Trophoblast cell (in vitro differentiated cells and primary cell): ENCODE data around the gene CCDC57.

Experiments used
- DNase-seq, 2 donors: peaks; one replicate each; pipeline ENCODE4 v3.0.0-alpha.2; 2016
- H2AFZ ChIP-seq: 2 replicates; pipeline ENCODE4 v1.6.1; 2013; ENCODE audit warnings: low read length, moderate library complexity, mild to moderate bottlenecking; ENCODE audit not compliant: insufficient read depth, poor library complexity
- H2AK5ac ChIP-seq: 2 replicates; pipeline ENCODE4 v1.6.1; 2013; ENCODE audit warnings: mild to moderate bottlenecking, low read length
- H2BK120ac ChIP-seq: 2 replicates; pipeline ENCODE4 v1.6.1; 2013; ENCODE audit warnings: low read length, mild to moderate bottlenecking, moderate library complexity; ENCODE audit not compliant: insufficient read depth, poor library complexity
- H2BK12ac ChIP-seq: 2 replicates; pipeline ENCODE4 v1.6.1; 2013; ENCODE audit warnings: mild to moderate bottlenecking, low read length, moderate library complexity
- H2BK5ac ChIP-seq: 2 replicates; pipeline ENCODE4 v1.6.1; 2013; ENCODE audit warnings: low read length, low read depth, moderate library complexity, mild to moderate bottlenecking; ENCODE audit not compliant: poor library complexity
- H3K14ac ChIP-seq: 2 replicates; pipeline ENCODE4 v1.6.1; 2013; ENCODE audit warnings: mild to moderate bottlenecking, low read length
- H3K18ac ChIP-seq: 2 replicates; pipeline ENCODE4 v1.6.1; 2013; ENCODE audit warnings: mild to moderate bottlenecking, low read length
- H3K23ac ChIP-seq: 2 replicates; pipeline ENCODE4 v1.6.1; 2013; ENCODE audit warnings: low read length
- H3K27ac ChIP-seq: 2 replicates; pipeline ENCODE4 v1.5.1; 2013; ENCODE audit warnings: low read depth, mild to moderate bottlenecking, inconsistent platforms, low read length, moderate library complexity
- H3K27me3 ChIP-seq: 2 replicates; pipeline ENCODE4 v1.6.1; 2013; ENCODE audit warnings: inconsistent platforms, mild to moderate bottlenecking, low read length, moderate library complexity; ENCODE audit not compliant: insufficient read depth
- H3K36me3 ChIP-seq, 2 experiments: 1 replicate in 1 of 2; 2 replicates in 1 of 2; pipeline ENCODE4 v1.6.1; 2013; ENCODE audit warnings: low read length in 2 of 2, mild to moderate bottlenecking in 2 of 2, moderate library complexity in 1 of 2; ENCODE audit not compliant: insufficient read depth in 2 of 2, control insufficient read depth in 1 of 2
- H3K4ac ChIP-seq: 2 replicates; pipeline ENCODE4 v1.6.1; 2013; ENCODE audit warnings: low read depth, mild to moderate bottlenecking, low read length, moderate library complexity
- H3K4me1 ChIP-seq, 2 experiments: 1 replicate in 1 of 2; 2 replicates in 1 of 2; pipeline ENCODE4 v1.6.1; 2013; ENCODE audit warnings: low read length in 2 of 2, mild to moderate bottlenecking in 2 of 2, moderate library complexity in 1 of 2; ENCODE audit not compliant: insufficient read depth in 2 of 2, control insufficient read depth in 1 of 2
- H3K4me2 ChIP-seq: 2 replicates; pipeline ENCODE4 v1.6.1; 2013; ENCODE audit warnings: inconsistent platforms, mild to moderate bottlenecking, low read length, moderate library complexity
- H3K4me3 ChIP-seq: 2 replicates; pipeline ENCODE4 v1.5.1; 2013; ENCODE audit warnings: mild to moderate bottlenecking, low read depth, low read length, inconsistent platforms
- H3K79me1 ChIP-seq: one replicate; pipeline ENCODE4 v1.6.1; 2013; ENCODE audit warnings: low read length
- H3K79me2 ChIP-seq: 2 replicates; pipeline ENCODE4 v1.6.1; 2013; ENCODE audit warnings: low read length, mild to moderate bottlenecking; ENCODE audit not compliant: control insufficient read depth, insufficient read depth, poor library complexity
- H3K9ac ChIP-seq: 2 replicates; pipeline ENCODE4 v1.6.1; 2013; ENCODE audit warnings: mild to moderate bottlenecking, low read length
- H3K9me3 ChIP-seq: 2 replicates; pipeline ENCODE4 v1.6.1; 2013; ENCODE audit warnings: low read depth, mild to moderate bottlenecking, control low read depth, inconsistent platforms, low read length; ENCODE audit not compliant: insufficient read depth
- H4K12ac ChIP-seq: 2 replicates; pipeline ENCODE4 v1.6.1; 2013; ENCODE audit warnings: low read depth, mild to moderate bottlenecking, low read length, moderate library complexity
- H4K8ac ChIP-seq: 2 replicates; pipeline ENCODE4 v1.6.1; 2013; ENCODE audit warnings: low read depth, mild to moderate bottlenecking, low read length, moderate library complexity
- H4K91ac ChIP-seq: one replicate; pipeline ENCODE4 v1.6.1; 2013; ENCODE audit warnings: low read depth, mild to moderate bottlenecking, low read length, moderate library complexity
- WGBS: extraction: QIAGEN DNeasy Blood & Tissue Kit; methylation state at CpG from one replicate; pipeline ENCODE4 v1.1.7; 2013; ENCODE audit warnings: missing lambda C conversion rate; ENCODE audit not compliant: insufficient read length, insufficient coverage; ENCODE audit errors: extremely low coverage; 5-methylcytosine and 5-hydroxymethylcytosine counted together

CCDC57 gene

DNA sequence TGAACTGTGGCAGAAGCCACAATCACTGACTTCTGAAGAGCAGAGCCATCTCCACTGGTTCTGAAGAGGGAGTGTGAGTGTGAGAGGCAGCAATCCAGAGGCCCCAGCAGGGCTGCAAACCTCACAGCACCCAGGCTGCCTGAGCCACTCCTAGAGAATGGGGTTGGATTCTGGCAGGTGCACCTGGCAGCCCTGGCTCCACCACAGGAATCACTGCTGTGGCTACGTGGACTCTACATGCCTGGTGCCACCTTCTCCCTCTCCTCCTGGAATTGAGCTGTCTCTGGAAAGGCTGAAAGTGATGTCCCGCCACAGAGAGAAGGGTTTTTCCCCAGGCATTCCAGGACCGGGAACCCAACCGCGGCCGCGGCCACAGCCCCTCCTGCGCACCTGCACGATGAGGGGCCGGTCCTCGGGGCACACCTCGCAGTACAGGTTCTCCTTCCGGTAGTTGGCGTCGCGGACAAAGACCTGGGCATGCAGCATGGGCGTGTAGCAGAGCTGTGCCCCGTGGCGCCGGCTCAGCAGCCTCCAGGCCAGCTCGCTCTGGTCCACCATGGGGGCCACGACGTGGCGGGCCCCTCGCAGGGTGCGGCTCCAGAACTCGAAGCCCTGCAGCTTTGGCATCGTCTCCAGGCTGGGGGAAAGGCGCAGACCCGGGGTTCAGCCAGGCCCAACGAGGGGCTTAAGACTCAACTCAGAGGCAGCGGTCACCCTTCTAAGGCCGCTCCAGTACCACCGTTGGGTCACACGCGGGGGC is 148.0 kb downstream of the CCDC57 start:
- Histone ChIP-seq H3K9me3 (no peaks in the 10 kb centered on the region), H3K4me1 (peaks cover 11 to 12% of the 10 kb centered on the region in 2 experiments), H3K18ac (peak overlapping the region; percentile 4), H2AK5ac (peak overlapping the region; percentile 0), H2BK120ac (no peak overlapping the region), H4K8ac (peak overlapping the region; percentile 77), H3K4me3 (peak overlapping the region; percentile 84), H4K91ac (peak overlapping the region; percentile 75), H4K12ac (peak overlapping the region; percentile 78), H2BK12ac (no peak overlapping the region), H3K9ac (peak overlapping the region; percentile 87), H2AFZ (peak overlapping the region; percentile 10), H2BK5ac (no peak overlapping the region), H3K4ac (peak overlapping the region; percentile 91), H3K27me3 (no peaks in the 10 kb centered on the region), H3K27ac (no peak overlapping the region), H3K79me1 (peaks cover 9% of the 10 kb centered on the region), H3K4me2 (peak overlapping the region; percentile 97), H3K14ac (no peak overlapping the region), H3K36me3 (peaks cover 41 to 43% of the 10 kb centered on the region in 2 experiments), H3K23ac (no peak overlapping the region), H3K79me2 (peaks cover 10% of the 10 kb centered on the region)
- WGBS = no CpG with 5 or more reads among the region's 36 CpGs
- no peak for DNase-seq

DNA sequence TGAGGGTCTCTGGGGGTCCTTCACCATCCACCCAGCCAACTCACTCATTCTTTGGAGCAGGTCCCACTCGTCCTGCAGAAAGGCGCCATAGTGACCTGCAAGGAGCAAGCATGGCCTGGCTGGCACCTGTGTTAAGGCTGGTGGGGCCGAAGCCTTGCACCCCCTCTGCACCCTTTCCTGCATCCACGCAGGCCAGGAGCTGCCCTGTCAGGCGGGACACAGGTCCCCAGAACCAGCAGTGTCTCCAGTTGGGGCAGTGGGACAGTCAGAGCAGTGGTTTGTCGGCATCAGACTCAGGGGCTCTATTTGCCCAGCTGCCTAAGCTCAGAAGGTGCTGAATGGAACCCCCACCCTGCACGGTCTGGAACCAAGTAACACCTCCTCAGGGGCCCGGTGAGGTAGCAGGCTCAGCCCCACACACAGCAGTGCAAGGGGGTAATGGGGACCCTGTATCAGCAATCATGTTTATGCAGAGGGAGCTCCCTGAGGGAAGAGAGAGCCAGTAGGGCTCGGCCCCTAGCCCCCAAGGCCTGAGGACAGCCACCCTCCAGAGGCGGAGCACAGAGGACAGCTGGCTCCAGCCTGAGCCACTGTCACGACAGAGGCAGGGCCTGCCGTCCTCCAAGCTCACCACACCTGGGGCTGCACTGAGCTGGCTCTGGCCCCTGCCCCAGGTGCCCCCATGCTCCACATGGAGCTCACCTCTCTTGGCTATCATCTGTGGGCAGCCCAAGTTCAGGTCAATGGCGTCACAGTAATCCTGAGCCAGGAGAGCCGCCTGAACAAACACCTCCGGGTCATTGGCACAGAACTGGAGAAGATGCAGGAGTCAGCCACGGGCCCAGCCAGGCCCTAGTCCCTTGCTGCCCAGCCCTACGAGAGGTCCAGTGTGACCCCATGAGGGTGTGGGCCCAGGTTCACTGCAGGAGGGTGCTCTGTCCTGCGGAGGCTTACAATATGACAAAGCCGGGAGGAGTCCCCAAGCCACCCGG is 148.9 kb downstream of the CCDC57 start:
- no peak overlapping the region for H3K4me3 ChIP-seq
- H3K14ac ChIP-seq = no peak overlapping the region
- peaks cover 11 to 12% of the 10 kb centered on the region in 2 experiments for H3K4me1 ChIP-seq
- no peak overlapping the region for H2BK12ac ChIP-seq
- peaks cover 9% of the 10 kb centered on the region for H3K79me1 ChIP-seq
- no peak overlapping the region for H3K4ac ChIP-seq
- no peak overlapping the region for H3K23ac ChIP-seq
- H3K18ac ChIP-seq = no peak overlapping the region
- no peak overlapping the region for H2BK5ac ChIP-seq
- peaks cover 47 to 51% of the 10 kb centered on the region in 2 experiments for H3K36me3 ChIP-seq
- no peak overlapping the region for H2BK120ac ChIP-seq
- no peak overlapping the region for H4K12ac ChIP-seq
- DNase-seq = no peak
- no peaks in the 10 kb centered on the region for H3K27me3 ChIP-seq
- H3K79me2 ChIP-seq = peaks cover 10% of the 10 kb centered on the region
- no peak overlapping the region for H4K8ac ChIP-seq
- H3K9me3 ChIP-seq = no peaks in the 10 kb centered on the region
- H3K27ac ChIP-seq = no peak overlapping the region
- H2AFZ ChIP-seq = no peak overlapping the region
- H4K91ac ChIP-seq = no peak overlapping the region
- H2AK5ac ChIP-seq = no peak overlapping the region
- H3K9ac ChIP-seq = no peak overlapping the region
- H3K4me2 ChIP-seq = no peak overlapping the region
- no CpG with 5 or more reads among the region's 20 CpGs for WGBS

DNA sequence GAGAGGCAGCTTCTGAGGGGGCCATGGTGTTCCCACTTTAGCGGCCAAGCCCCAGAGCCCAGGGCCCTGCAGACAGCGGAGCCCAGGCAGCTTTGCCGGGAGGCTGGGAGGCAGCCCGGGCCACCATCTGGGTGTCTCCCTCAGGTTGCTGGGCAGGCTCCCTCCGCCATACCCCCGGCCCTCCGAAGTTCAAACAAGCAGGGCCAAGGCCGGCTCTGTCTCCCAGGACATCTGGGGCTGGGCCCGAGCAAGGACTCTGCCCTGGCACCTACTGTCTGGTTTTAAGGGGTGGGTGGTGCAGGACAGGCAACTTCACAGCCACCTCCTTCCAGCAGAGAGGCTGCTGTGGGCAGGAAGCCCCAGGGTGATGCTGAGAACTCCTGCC is 149.7 kb downstream of the CCDC57 start:
- no peak overlapping the region for H4K8ac ChIP-seq
- no CpG with 5 or more reads among the region's 9 CpGs for WGBS
- H2BK5ac ChIP-seq = no peak overlapping the region
- no peak overlapping the region for H2BK120ac ChIP-seq
- peaks cover 55 to 58% of the 10 kb centered on the region in 2 experiments for H3K36me3 ChIP-seq
- no peak overlapping the region for H3K4me3 ChIP-seq
- no peak overlapping the region for H2AFZ ChIP-seq
- no peaks in the 10 kb centered on the region for H3K9me3 ChIP-seq
- no peak overlapping the region for H3K4ac ChIP-seq
- H3K27me3 ChIP-seq = no peaks in the 10 kb centered on the region
- H3K27ac ChIP-seq = no peak overlapping the region
- no peak overlapping the region for H3K23ac ChIP-seq
- H3K18ac ChIP-seq = no peak overlapping the region
- peaks cover 10% of the 10 kb centered on the region for H3K79me2 ChIP-seq
- H3K4me2 ChIP-seq = no peak overlapping the region
- no peak overlapping the region for H4K12ac ChIP-seq
- H2AK5ac ChIP-seq = no peak overlapping the region
- no peak overlapping the region for H2BK12ac ChIP-seq
- peaks cover 9% of the 10 kb centered on the region for H3K79me1 ChIP-seq
- peaks cover 11 to 12% of the 10 kb centered on the region in 2 experiments for H3K4me1 ChIP-seq
- H3K9ac ChIP-seq = no peak overlapping the region
- DNase-seq = no peak
- H3K14ac ChIP-seq = no peak overlapping the region
- no peak overlapping the region for H4K91ac ChIP-seq

DNA sequence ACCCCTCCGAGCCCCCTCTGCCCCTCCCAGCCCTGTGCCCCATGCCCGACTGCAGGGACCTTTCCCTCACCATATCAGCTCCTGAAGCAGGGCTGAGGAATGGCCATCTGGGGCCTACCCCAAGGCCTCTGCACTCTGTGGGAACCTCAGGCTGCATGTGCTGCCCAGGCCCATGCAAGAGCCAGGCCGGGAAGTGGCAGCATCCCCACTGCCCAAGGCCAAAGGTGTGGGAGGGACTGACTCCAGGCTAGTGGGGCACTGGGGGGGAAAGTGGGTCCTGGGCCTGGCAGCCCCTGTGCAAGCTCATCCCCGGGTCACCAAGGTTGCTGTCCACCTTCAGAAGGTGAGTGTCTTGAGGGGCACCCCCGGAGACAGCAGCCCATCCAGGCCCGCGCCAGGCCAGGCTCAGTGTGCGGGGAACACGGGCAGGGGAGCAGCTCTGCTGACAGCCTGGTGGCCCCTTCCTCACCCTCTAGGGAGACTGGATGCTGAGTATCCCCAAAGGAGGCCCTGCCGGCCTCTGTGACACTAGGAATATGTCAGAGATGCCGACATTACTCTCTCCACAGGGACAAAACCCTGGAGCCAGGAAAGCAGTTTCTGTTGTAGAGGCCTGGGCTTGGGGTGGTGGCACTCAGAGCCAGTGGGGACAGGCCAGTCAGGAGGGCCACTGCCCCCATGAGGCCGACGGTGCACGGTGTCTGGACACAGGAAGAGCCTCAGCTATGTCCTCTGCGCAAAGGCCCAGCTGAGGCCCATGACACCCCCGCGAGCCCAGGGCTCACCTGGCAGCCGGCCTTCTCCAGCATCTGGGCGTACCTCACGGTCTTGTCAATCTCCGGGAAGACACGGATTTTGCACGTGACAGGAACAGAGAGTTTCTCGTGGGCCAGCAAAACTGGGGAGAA is 150.3 kb downstream of the CCDC57 start:
- H3K4me2 ChIP-seq = no peak overlapping the region
- H3K79me1 ChIP-seq = peaks cover 9% of the 10 kb centered on the region
- no peaks in the 10 kb centered on the region for H3K27me3 ChIP-seq
- no peak overlapping the region for H3K4ac ChIP-seq
- H3K4me1 ChIP-seq = peaks cover 11 to 12% of the 10 kb centered on the region in 2 experiments
- DNase-seq = no peak
- peaks cover 10% of the 10 kb centered on the region for H3K79me2 ChIP-seq
- peaks cover 61 to 65% of the 10 kb centered on the region in 2 experiments for H3K36me3 ChIP-seq
- no peak overlapping the region for H4K8ac ChIP-seq
- H4K12ac ChIP-seq = no peak overlapping the region
- no CpG with 5 or more reads among the region's 24 CpGs for WGBS
- H4K91ac ChIP-seq = no peak overlapping the region
- H2BK120ac ChIP-seq = no peak overlapping the region
- H3K14ac ChIP-seq = no peak overlapping the region
- no peak overlapping the region for H2AFZ ChIP-seq
- no peak overlapping the region for H3K23ac ChIP-seq
- H3K18ac ChIP-seq = no peak overlapping the region
- H2AK5ac ChIP-seq = no peak overlapping the region
- no peak overlapping the region for H3K4me3 ChIP-seq
- H3K27ac ChIP-seq = no peak overlapping the region
- H3K9ac ChIP-seq = no peak overlapping the region
- H3K9me3 ChIP-seq = no peaks in the 10 kb centered on the region
- no peak overlapping the region for H2BK12ac ChIP-seq
- no peak overlapping the region for H2BK5ac ChIP-seq
